Activated B cell treated with CpG ODN at 0.5 μM for 24 hours (primary cell): ENCODE measurements around the gene HSD17B4. TPM values are rescaled to one million over a fixed set of nuclear protein-coding genes. Genes with fewer than 3 reads are reported as not detected.
"Not testable (repeated sequence)": the region's sequence is repeated elsewhere in the genome, so short reads cannot be mapped to it uniquely, and the experiment has no call there.

Experiments used
- ATAC-seq: fragments of 200-7000 bp; cut with Tn5 transposase; one replicate; pipeline ENCODE4 v1.10.0; 2021; ENCODE audit warnings: low read depth, mild to moderate bottlenecking, moderate library complexity
- CTCF ChIA-PET: fragments of 350-600 bp; sonication (Branson Sonifier 250); formaldehyde crosslinking; loops from one replicate; lab custom pipeline; 2021; ENCODE audit warnings: antibody characterized with exemption; lab: Charles Lee
- POLR2A ChIA-PET: fragments of 350-600 bp; sonication (Branson Sonifier 250); formaldehyde crosslinking; loops from one replicate; lab custom pipeline; 2021; ENCODE audit warnings: antibody characterized with exemption; lab: Charles Lee
- DNase-seq: peaks from one replicate; pipeline ENCODE4 v3.0.0; 2022
- H3K27ac Mint-ChIP-seq: one replicate; pipeline ENCODE4 v1.8.0; 2020; ENCODE audit warnings: mixed read lengths
- H3K27me3 Mint-ChIP-seq: one replicate; pipeline ENCODE4 v1.8.0; 2021; ENCODE audit warnings: mixed read lengths
- H3K36me3 Mint-ChIP-seq: one replicate; pipeline ENCODE4 v1.8.0; 2021; ENCODE audit warnings: low read depth, mixed read lengths
- H3K4me1 Mint-ChIP-seq: one replicate; pipeline ENCODE4 v1.8.0; 2021; ENCODE audit warnings: mixed read lengths
- H3K4me3 Mint-ChIP-seq: one replicate; pipeline ENCODE4 v1.8.0; 2020; ENCODE audit warnings: mild to moderate bottlenecking, mixed read lengths
- H3K9me3 Mint-ChIP-seq: one replicate; pipeline ENCODE4 v1.8.0; 2020; ENCODE audit warnings: mixed read lengths
- CTCF ChIP-seq: fragments of 200-600 bp; IDR thresholded peaks from one replicate; pipeline ENCODE4 v1.8.0; 2022; ENCODE audit warnings: antibody characterized with exemption, mild to moderate bottlenecking
- intact Hi-C: fragments of 100-400 bp; cut with micrococcal nuclease; formaldehyde crosslinking; loops from one replicate; pipeline ENCODE4 v1.15.1; 2024
- total RNA-seq: library from RNA; stranded (reverse); gene quantifications from 2 replicates; pipeline ENCODE4 v1.2.3, GENCODE V29; 2022

The HSD17B4 gene
- total RNA-seq, 1 donor from 2014 or later, result 130 TPM

- H3K9me3 Mint-ChIP-seq, result peaks cover 6% of the 10 kb centered on the region
- CTCF ChIA-PET, result no interaction called here
- no peak for TF ChIP-seq CTCF
- intact Hi-C loops, result no loop called here
- no peaks in the 10 kb centered on the region for H3K27me3 Mint-ChIP-seq
- no peak overlapping the region for H3K4me3 Mint-ChIP-seq
- POLR2A ChIA-PET, result no interaction called here
- no peak overlapping the region for H3K27ac Mint-ChIP-seq
- H3K36me3 Mint-ChIP-seq, result no peaks in the 10 kb centered on the region
- ATAC-seq (no peak), DNase-seq (no peak)
- H3K4me1 Mint-ChIP-seq, result peaks cover 16% of the 10 kb centered on the region
Observed at GRCh38 chr5:119445544-119445943, 6.8 kb upstream of the HSD17B4 start.

DNA sequence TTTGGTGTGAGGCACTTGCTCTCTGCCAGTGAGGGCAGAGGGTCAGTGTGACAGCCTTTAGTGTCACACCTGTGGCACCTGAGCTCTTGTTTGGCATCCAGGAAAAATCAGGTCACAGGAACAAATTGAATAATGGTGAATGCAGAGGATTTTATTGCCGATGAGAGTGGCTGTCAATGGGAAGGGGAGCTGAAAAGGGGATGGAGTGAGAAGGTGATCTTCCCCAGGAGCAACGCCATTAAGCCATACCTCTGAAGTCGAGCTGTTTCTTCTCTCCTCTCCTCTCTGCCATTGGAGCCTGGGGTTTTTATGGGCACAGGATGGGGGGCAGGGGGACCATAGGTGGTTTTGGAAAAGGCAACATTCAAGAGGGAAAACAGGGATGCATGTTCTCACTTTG lies 2.4 kb upstream of the HSD17B4 start:
- intact Hi-C loops, result no loop called here
- Mint-ChIP-seq H3K27ac (no peak overlapping the region), H3K4me3 (no peak overlapping the region), H3K4me1 (peaks cover 53% of the 10 kb centered on the region), H3K9me3 (peaks cover 6% of the 10 kb centered on the region), H3K36me3 (peaks cover 4% of the 10 kb centered on the region), H3K27me3 (no peaks in the 10 kb centered on the region)
- ChIA-PET POLR2A (no interaction called here), CTCF (no interaction called here)
- no peak for ATAC-seq
- no peak for TF ChIP-seq CTCF
- no peak for DNase-seq

GRCh38 chr5:119450627-119451026 lies 1.7 kb upstream of the HSD17B4 start:
- intact Hi-C loops, H3K9me3 Mint-ChIP-seq, POLR2A ChIA-PET, H3K27me3 Mint-ChIP-seq, ATAC-seq, DNase-seq, H3K36me3 Mint-ChIP-seq, CTCF ChIA-PET: not testable (repeated sequence)
- Mint-ChIP-seq H3K4me3 (peak overlapping the region; percentile 32), H3K27ac (peak overlapping the region; percentile 76), H3K4me1 (peaks cover 53% of the 10 kb centered on the region)

DNA sequence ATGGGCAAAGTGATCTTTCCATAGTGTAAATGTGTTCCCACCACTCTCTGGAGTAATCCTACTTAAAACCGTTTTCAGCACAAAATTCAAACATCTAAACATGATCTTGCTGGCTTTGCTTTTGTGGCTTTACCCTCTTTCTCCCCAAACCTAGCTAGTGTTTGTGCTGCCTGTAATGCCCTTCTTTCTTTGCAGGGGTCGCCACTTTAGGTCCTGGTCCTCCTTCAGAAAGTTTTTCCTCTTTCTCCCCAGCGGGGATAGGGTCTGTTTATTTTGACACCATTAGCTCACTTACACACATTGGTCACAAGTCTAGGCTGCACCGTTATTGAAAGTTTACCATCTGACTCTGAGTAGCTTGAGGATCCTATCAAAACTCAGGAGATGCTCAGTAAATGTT lies 736 bp upstream of the HSD17B4 start:
- ChIA-PET POLR2A (interaction anchor here (0.6 to 1.3 kb wide), 2 partner anchors 10 to 19 kb away, joined by 5 to 9 read pairs; no protein-coding TSS in a partner anchor), CTCF (interaction anchor here (1.4 kb wide), 1 partner anchor 16 kb away, joined by 3 read pairs; no protein-coding TSS in a partner anchor)
- H3K27ac Mint-ChIP-seq, result peak overlapping the region; percentile 95
- no peak for TF ChIP-seq CTCF
- intact Hi-C loops, result no loop called here
- no peaks in the 10 kb centered on the region for H3K27me3 Mint-ChIP-seq
- H3K4me1 Mint-ChIP-seq, result peaks cover 53% of the 10 kb centered on the region
- DNase-seq, result no peak
- H3K9me3 Mint-ChIP-seq, result peaks cover 6% of the 10 kb centered on the region
- H3K36me3 Mint-ChIP-seq, result peaks cover 10% of the 10 kb centered on the region
- peak overlapping the region; percentile 95 for H3K4me3 Mint-ChIP-seq
- ATAC-seq, result no peak

DNA sequence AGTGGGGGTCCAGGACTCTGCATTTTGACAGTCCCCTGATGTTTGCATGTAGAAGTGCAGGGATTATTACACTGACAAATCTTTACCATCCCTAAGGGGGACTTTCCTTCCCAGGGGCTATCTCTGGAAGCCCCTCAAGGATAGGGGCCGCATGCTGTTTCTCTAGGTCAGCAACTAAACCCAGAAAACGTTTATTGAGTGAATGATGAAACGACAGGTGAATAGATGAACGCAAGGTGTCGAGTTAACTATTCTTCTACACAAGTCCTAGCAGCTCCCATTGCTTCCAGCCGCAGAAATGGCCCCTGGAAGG lies 281 bp upstream of the HSD17B4 start:
- H3K27me3 Mint-ChIP-seq, result no peaks in the 10 kb centered on the region
- H3K27ac Mint-ChIP-seq, result peak overlapping the region; percentile 95
- ChIA-PET CTCF (interaction anchor here (1.4 kb wide), 1 partner anchor 17 kb away, joined by 3 read pairs; no protein-coding TSS in a partner anchor), POLR2A (interaction anchor here (0.6 to 1.3 kb wide), 5 partner anchors 10 to 111 kb away, joined by 3 to 9 read pairs (median 3); no protein-coding TSS in a partner anchor)
- H3K9me3 Mint-ChIP-seq, result peaks cover 6% of the 10 kb centered on the region
- peaks cover 53% of the 10 kb centered on the region for H3K4me1 Mint-ChIP-seq
- no peak for DNase-seq
- peaks cover 14% of the 10 kb centered on the region for H3K36me3 Mint-ChIP-seq
- peak overlapping the region; percentile 95 for H3K4me3 Mint-ChIP-seq
- intact Hi-C loops, result loop anchor here (1.0 to 2.0 kb wide), 3 partner anchors 34 to 464 kb away; partner anchors contain the start of genes DMXL1 and DTWD2
- no peak for ATAC-seq
- TF ChIP-seq CTCF, result no peak

GRCh38 chr5:119453040-119453373 lies 710 bp downstream of the HSD17B4 start:
- no peak for TF ChIP-seq CTCF
- DNase-seq, result no peak
- CTCF ChIA-PET, result interaction anchor here (1.4 kb wide), 1 partner anchor 18 kb away, joined by 3 read pairs; no protein-coding TSS in a partner anchor
- peak; percentile 3 for ATAC-seq
- Mint-ChIP-seq H3K4me3 (peak overlapping the region; percentile 95), H3K9me3 (peaks cover 6% of the 10 kb centered on the region), H3K27ac (peak overlapping the region; percentile 95), H3K27me3 (no peaks in the 10 kb centered on the region), H3K4me1 (peaks cover 56% of the 10 kb centered on the region), H3K36me3 (peaks cover 23% of the 10 kb centered on the region)
- POLR2A ChIA-PET, result interaction anchor here (0.8 to 1.3 kb wide), 4 partner anchors 10 to 112 kb away, joined by 3 to 5 read pairs (median 3); no protein-coding TSS in a partner anchor
- intact Hi-C loops, result loop anchor here (2.0 kb wide), 1 partner anchor 382 kb away; the partner anchor contains the start of gene DMXL1
